ENCODE measurements around the gene NPIPA5.
"Not testable (repeated sequence)": the region's sequence is repeated elsewhere in the genome, so short reads cannot be mapped to it uniquely, and the experiment has no call there.

The NPIPA5 gene

DNA sequence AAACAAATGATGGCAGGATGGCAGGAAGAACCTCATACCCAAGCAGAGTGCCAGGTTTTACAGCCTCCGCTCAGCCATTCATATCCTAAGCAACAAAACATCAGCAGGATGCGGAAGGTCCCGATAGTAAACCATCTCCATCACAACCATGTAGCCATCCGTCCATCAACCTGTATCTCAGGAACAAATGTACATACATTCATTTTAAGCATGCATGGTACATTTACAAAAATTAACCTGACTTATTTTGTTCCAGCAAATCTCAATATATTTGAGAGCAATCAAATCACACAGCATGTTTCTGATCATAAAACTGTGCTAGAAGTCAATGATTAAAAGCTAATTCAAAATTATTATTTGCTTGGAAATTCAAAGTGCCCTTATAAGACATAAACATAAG, at the start of gene NPIPA5:
NPIPA5 (minus strand) TSS at position 101 of the 400 bp plus-strand sequence; CDS start at position 101, 0 bp downstream.
- FAIRE-seq; DNase-seq (ENCODE audit: low spot score): not testable (repeated sequence)

DNA sequence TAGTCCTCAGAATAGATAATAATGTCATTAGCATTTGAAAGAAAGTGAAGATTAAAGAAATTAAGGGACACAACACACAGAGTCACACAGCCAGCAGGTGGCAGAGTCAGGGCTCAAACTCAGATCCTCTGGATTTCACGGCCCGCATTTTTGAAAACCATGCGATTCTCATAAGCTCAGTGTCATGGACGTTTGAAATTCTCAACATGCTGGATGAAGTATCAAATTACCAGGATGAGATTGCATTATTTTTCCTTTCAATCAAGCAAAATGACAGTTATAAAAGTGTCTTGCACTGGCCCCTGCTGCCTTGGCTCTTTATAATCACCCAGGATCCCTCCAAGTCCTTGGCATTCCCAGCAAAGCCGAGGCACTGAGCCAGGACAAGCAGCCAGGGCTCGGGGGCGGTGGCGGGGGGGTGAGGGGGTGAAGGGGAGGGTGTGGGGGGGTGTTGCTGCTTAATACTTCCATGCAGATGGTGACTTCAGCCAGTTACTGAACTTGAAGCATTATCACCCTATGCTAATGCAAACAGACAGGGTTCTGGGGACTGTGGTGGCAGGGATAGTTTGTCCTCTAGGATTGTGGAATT, 49.6 kb upstream of the NPIPA5 start:
- DNase-seq (ENCODE audit: low spot score) (peak; percentile 52), FAIRE-seq (no peak)

DNA sequence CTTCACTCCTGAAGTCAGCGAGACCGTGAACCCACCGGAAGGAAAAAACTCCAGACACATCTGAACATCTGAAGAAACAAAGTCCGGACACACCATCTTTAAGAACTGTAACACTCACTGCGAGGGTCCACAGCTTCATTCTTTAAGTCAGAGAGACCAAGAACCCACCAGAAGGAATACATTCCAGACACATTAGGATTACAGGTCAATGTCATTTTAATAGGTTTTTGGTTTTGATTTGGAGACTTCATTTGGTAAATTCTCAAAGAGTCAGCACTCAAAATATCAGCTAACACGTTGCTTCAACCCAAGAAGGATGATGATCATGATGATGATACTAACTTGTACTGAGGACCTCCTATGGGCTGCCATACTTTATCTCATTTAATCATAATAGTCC, 48.7 kb upstream of the NPIPA5 start:
- DNase-seq (ENCODE audit: low spot score) (no peak), FAIRE-seq (no peak)

DNA sequence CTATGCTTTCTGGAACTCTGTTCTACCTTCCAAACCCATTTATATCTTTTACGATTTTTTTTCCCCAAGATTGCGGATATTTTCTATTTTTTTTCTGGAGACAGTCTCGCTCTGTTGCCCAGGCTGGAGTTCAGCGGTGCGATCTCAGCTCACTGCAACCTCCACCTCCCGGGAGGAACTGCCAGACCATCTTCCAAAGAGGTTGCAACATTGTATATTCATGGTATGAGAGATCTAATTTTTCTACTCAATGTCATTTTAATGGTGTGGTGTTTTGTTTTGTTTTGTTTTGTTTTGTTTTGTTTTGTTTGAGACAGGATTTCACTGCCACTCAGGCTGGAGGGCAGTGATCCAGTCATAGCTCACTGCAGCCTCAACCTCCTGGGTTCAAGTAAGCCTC, 47.8 kb upstream of the NPIPA5 start:
- no peak for FAIRE-seq
- DNase-seq (ENCODE audit: low spot score) = no peak

DNA sequence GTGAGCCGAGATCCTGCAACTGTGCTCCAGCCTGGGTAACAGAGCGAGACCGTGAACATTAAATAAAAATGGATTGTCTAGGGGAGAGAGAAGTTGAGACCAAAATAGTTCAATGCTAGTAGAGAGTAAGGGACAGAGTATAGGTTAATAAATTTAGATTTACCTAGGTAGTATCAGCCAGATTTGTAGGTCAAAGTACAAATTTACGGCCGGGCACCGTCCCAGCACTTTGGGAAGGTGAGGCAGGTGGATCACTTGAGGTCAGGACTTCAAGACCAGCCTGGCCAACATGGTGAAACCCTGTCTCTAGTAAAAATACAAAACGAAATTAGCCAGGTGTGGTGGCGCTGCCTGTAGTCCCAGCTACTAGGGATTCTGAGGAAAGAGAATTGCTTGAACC, 44.1 kb upstream of the NPIPA5 start:
- no peak for DNase-seq (ENCODE audit: low spot score)
- no peak for FAIRE-seq

DNA sequence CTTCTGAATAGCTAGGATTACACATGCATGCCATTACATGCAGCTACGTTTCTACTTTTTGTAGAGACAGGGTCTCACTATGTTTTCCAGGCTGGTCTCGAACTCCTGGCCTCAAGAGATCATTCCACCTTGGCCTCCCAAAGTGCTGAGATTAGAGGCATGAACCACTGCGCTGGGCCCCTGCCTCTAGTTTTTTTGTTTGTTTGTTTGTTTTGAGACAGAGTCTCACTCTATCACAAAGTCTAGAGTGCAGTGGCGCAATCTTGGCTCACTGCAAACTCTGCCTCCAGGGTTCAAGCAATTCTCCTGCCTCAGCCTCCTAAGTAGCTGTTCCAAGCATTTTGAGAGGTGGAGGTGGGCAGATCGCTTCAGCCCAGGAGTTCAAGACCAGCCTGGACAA, 43.6 kb upstream of the NPIPA5 start:
- FAIRE-seq; DNase-seq (ENCODE audit: low spot score): not testable (repeated sequence)

DNA sequence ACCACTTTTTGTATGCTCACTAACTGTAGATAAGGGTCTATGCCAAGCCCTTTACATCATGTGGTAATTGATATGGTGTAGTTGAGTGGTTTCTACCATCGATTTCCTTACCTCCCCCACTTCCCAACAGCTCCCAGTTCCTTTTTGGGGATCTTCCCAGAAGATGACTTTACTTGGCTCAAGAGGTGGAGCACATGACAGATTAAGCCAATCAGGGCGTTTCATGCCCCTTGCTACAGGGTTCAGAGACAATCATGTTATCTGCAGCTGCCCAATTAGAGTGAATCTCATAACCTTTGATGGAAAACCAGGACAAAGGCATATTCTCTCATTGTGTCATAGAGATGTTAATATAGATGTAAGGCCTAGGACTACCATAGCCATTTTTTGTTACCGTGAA, 40.1 kb upstream of the NPIPA5 start:
- DNase-seq (ENCODE audit: low spot score) (no peak), FAIRE-seq (no peak)

DNA sequence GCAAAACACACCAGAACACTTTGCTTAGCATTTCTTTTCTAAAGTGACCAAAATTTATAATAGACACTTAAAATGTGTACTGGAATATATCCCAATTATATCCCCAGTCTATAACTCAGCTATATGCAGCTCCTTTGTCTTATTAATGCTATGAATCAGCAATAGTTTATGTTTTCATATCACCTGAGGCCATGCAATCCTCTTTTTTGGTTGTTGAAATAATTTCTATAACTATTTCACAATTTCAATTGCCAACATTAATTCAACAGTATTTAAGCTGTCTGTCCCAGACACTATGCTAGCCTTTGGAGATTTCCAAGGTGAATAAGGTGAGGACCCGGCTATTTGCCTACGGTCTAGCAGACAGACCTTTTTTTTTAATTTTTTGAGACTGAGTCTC, 39.1 kb upstream of the NPIPA5 start:
- no peak for DNase-seq (ENCODE audit: low spot score)
- no peak for FAIRE-seq

DNA sequence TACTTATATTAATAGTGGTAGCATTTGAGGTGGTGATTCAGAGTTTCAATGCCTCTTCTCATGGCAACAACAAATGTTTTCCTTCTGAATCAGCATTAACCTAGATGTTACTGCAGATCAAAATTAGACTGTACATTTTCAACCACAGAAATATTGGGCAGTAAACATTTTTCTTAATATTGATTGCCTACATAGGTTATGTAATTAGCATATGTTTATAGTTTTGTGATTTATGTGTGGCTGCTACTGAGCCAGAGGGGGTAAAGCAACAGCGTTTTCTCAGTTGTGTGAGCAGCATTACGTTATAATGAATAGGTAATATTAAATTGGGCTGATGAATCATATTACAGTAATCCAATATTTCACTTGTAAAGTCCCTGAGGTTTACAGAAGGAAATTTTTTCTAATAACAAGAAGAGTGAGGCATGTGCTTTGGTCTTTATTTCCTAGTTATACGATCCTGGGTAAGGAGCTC, 37.5 kb upstream of the NPIPA5 start:
- FAIRE-seq (no peak), DNase-seq (ENCODE audit: low spot score) (no peak)

DNA sequence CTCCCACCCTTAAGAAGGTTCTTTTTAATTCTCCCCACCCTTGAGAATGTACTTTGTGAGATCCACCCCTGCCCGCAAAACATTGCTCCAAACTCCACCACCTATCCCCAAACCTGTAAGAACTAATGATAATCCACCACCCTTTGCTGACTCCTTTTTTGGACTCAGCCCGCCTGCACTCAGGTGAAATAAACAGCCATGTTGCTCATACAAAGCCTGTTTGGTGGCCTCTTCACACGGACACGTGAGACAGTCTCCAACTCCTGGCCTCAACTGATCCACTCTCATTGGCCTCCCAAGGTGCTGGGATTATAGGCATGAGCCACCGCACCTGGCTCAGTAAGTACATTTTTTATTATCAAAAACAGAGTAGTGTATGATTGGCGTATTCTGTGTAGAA, 31.4 kb upstream of the NPIPA5 start:
- not testable (repeated sequence) for FAIRE-seq; DNase-seq (ENCODE audit: low spot score)

DNA sequence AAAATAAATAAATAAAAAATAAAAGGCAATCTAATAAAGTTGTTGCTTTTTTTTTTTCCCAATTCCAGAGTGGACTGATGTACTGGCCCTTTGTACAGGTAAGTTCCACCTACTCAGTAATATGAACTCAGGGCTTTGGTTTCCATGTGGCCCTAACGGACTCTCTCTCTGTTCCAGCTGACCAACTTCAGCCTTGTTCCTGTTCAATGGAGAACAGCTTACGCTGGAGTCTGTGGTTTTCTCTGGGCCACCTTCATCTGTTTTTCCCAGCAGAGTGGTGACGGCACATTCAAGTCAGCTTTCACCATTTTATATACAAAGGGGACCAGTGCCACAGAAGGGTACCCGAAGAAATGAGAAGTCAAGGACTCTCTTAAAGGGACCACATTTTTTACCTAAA, 29.7 kb upstream of the NPIPA5 start:
- DNase-seq (ENCODE audit: low spot score); FAIRE-seq: not testable (repeated sequence)

DNA sequence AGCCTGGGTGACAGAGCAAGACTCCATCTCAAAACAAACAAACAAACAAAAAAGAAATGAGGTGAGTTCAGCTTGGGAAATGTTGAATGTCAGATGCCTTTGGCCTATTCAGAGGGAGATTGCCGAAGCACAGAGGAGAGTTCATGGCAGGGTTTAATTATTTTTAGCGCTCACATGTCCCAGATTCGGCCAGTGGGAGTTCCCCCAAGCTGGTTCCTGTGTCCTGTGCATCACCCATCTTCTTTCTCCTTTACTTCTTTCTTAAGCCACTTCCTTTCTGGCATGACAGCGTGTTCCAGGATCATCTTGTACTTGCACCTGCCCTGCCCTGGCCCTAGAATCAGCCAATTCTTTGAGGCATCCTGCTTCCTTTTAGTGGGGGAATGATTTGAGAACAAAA, 26.7 kb upstream of the NPIPA5 start:
- DNase-seq (ENCODE audit: low spot score) = no peak
- FAIRE-seq = no peak

DNA sequence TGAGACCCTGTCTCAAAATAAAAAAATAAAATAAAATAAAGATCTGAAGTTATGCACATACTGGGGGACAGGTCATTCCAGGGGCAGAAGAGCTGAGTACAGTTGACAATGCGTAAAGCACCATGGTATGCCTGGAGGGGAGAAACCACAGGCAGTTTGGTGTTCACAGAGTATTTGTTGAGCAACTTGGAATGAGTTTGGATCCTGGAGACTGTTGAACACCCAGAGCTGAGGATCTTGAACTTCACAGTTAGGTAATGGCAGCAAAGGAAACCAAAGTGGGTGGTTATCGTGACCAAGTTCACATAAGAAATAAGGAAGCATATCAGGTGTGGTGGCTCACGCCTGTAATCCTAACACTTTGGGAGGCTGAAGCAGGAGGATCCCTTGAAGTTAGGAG, 26.0 kb upstream of the NPIPA5 start:
- FAIRE-seq; DNase-seq (ENCODE audit: low spot score): not testable (repeated sequence)

DNA sequence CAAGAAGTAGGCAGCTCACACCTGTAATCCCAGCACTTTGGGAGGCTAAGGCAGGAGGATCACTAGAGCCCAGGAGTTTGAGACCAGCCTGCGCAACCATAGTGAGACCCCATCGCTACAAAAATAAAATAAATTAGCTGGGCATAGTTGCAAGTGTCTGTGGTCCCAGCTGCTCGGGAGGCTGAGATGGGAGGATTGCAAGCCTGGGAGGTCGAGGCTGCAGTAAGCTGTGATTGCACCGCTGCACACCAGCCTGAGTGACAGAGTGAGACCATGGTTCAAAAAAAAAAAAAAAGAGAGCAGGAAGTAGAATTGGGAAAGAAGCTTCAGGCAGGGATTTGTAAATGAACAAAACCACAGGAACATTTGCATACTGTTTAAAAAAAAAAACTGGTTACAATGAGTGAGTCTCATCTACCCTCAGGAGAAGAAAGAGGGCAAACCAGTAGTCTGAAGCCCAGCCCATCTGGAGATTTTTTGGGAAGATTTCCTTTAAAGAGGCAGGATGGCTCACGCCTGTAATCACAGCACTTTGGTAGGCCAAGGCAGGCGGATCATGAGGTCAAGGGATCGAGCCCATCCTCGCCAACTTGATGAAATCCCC, 25.4 kb upstream of the NPIPA5 start:
- no peak for DNase-seq (ENCODE audit: low spot score)
- FAIRE-seq = no peak

DNA sequence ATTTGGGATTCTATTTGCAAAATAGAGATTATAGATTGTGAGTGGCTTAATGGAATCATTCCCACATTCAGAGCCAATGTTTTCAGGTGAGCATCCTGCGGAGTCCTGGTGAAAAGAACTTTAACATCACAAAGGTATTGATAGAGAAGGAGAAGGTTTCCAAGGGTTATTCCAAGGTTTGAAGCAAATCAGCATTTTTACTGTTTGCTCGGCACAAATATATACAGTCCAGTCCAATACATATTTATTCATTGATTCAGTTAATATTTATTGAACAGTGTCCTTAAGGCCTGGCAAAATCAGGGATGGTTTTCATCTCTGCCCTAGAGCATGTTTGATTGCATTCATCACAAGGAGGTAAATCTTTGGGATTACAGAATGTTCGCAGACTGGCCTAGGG, 23.9 kb upstream of the NPIPA5 start:
- DNase-seq (ENCODE audit: low spot score) (no peak), FAIRE-seq (no peak)

DNA sequence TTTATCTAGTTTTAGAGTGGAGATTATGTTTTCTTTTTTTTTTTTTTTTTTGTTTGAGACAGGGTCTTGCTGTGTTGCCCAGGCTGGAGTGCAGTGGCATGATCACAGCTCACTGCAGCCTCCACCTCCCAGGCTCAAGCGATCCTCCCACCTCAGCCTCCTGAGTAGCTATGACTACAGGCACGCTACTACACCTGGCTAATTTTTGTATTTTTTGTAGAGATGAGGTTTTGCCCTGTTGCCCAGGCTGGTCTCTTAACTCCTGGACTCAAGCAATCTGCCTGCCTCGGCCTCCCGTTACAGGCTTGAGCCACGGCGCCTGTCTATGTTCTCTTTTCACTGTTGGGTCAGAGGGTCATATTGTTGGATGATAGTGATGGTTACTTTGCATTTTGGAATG, 22.2 kb upstream of the NPIPA5 start:
- FAIRE-seq; DNase-seq (ENCODE audit: low spot score): not testable (repeated sequence)

DNA sequence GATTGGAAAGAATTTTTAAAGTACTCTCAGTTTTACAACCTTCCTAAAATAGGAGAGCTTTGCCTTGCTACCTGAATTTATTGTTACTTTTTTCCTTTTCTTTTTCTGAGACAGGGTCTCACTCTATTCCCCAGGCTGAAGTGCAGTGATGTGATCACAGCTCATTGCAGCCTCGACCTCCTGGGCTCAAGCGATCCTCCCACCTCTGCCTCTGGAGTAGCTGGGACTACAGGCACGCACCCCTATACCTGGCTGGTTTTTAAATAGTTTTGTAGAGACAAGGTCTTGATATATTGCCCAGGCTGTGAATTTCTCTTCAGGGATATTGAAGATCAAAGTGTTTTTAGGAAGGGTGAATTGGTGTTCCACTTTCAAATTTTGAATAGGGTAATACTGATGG, 21.2 kb upstream of the NPIPA5 start:
- FAIRE-seq (no peak), DNase-seq (ENCODE audit: low spot score) (no peak)

DNA sequence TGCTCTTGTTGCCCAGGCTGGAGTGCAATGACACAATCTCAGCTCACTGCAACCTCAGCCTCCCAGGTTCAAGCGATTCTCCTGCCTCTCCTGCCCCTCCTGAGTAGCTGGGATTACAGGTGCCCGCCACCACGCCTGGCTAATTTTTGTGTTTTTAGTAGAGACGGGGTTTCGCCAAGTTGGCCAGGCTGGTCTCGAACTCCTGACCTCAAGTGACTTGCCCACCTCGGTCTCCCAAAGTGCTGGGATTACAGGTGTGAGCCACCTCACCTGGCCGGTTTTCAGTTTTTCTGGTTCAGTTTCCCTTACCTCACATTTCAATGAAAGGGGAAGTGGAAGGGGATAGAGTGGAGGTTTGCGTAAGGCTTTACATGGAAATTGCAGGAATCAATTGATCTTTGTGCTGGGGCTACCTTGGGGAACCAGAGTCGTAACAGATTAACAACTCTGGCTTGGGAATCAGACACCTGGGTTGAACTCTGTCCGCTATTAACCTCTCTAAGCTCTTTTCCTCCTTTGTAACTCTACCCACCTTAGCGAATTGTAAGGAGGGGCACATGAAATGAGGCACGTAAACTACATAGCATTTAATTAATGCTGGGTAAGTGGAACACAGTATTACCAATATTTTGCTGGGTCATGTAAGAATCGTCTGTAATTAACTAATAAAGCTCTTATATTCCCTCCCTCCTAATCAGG, 20.7 kb upstream of the NPIPA5 start:
- FAIRE-seq (no peak), DNase-seq (ENCODE audit: low spot score) (no peak)

DNA sequence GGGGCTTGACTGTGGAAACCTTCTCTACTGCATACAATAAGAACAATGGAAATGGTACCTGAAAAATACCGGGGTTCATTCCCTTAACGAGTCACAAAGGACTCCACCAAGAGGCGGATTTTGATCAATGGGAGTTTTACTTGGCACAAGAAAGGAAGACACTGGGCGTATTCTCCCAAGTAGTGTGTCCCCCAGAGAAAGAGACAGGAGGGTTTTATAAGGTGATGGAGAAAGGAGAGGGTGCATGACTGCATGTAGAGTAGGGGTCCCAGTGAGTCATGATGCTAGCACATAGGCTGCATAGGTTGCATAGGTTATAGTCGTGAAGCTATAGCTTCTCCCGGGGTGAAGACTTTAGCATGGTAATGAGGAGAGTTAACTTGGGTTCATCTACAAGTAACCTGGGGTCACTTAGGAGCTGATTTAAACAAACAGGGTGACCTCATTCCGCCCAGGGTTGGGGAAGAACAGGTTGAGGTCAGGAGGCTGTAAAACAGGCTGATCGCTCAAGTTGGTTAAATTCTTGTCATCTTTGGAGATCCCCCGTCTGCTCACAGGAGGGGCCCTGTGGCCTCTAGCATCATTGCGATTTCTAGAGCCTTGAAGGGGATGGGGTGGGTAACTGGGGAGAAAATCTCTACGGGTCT, 19.0 kb upstream of the NPIPA5 start:
- FAIRE-seq = no peak
- DNase-seq (ENCODE audit: low spot score) = no peak

DNA sequence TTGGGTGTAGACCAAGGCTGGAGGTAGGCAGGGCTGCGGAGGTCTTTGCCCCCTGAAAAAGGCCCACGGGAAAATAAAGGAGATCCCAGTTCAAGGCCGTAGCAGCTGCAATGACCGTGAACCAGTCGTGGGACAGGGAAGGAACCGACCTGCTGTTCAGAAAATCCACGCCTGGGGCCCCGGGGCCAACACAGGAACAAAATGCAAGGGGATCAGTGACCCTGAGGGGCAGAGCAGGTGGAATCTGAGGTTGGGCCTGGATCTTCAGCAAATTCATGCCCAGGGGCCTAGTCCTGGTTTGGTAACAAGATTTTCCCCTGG, 18.4 kb upstream of the NPIPA5 start:
- FAIRE-seq; DNase-seq (ENCODE audit: low spot score): not testable (repeated sequence)

DNA sequence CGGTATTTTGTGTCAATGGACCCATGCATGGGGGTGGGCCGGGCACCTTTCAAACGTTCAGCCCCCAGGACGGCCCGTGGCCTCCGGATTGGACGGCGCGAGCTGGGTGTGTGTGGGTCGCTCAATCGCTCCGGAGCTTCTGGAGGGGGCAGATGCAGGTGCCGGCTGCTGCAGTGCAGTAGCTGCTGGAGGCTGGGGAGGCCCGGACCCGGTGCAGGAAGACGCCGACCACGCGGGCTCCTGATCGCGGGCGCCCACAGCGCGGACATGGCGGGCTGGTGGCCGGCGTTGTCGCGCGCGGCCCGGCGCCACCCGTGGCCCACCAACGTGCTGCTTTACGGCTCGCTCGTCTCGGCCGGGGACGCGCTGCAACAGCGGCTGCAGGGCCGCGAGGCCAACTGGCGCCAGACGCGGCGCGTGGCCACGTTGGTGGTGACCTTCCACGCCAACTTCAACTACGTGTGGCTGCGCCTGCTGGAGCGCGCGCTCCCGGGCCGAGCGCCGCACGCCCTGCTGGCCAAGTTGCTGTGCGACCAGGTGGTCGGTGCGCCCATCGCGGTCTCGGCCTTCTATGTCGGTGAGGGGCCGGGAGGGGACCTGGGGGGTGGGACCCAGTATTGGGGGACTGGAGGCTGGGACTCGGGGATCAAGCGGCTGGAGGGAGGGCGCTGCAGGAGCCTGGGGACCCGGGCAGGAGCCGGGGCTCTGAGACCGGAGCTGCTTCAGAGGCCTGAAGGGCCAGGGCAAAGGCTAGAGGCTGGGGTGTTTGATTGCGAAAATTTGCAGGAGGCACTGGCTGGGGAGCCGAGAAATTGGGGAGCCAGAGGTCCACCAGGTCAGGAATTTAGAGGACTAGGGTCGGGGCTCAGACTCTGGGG, 17.8 kb upstream of the NPIPA5 start, which contains the start of gene MPV17L:
MPV17L (plus strand) TSS at position 124 of the 878 bp plus-strand sequence; CDS start at position 268, 144 bp downstream.
- FAIRE-seq; DNase-seq (ENCODE audit: low spot score): not testable (repeated sequence)

Data from urothelium cell line (cell line).